ENCODE results near the gene KIRREL1.
A peak's percentile ranks its signal among the peaks of the same experiment; 100 is the strongest.

Gene KIRREL1

GRCh38 chr1:157968946-157969345 is 24.5 kb upstream of the KIRREL1 start:
- Histone ChIP-seq H3K9ac (ENCODE audit: low read length) (no peak overlapping the region), H3K4me2 (ENCODE audit: low read length) (no peak overlapping the region)

GRCh38 chr1:157969697-157970485 is 23.6 kb upstream of the KIRREL1 start:
- Histone ChIP-seq H3F3A (ENCODE audit: insufficient read depth, low read length) (no peaks in the 10 kb centered on the region), H3K9me2 (ENCODE audit: low read depth, low read length) (no peaks in the 10 kb centered on the region), H3K9me3 (ENCODE audit: low read length) (no peaks in the 10 kb centered on the region), H3K27me3 (ENCODE audit: insufficient read depth, low read length) (peaks cover 11% of the 10 kb centered on the region), H3K36me3 (ENCODE audit: insufficient read depth, low read length) (no peaks in the 10 kb centered on the region), H4K20me1 (ENCODE audit: insufficient read depth, low read length) (no peaks in the 10 kb centered on the region), H3K27ac (ENCODE audit: low read depth, low read length, poor library complexity, severe bottlenecking) (no peak overlapping the region), H3K4me1 (ENCODE audit: insufficient read depth, low read length, severe bottlenecking) (no peaks in the 10 kb centered on the region), H3K9ac (ENCODE audit: low read length) (no peak overlapping the region), H3K4me2 (ENCODE audit: low read length) (no peak overlapping the region), H3K79me2 (ENCODE audit: insufficient read depth, low read length) (no peaks in the 10 kb centered on the region), H3K4me3 (ENCODE audit: low read depth, low read length, poor library complexity, severe bottlenecking) (no peak overlapping the region), H2AFZ (ENCODE audit: low read length) (no peak overlapping the region)
- TF ChIP-seq CTCF (IDR thresholded peaks at IDR 0.05; ENCODE audit: low read length) (peak; percentile 86), EZH2 (IDR thresholded peaks at IDR 0.05; ENCODE audit: borderline replicate concordance, low read length) (no peak)

More at GRCh38 chr1:157968946-157969345, 24.5 kb upstream of the KIRREL1 start:
- Histone ChIP-seq H3K4me3 (ENCODE audit: low read depth, low read length, poor library complexity, severe bottlenecking) (no peak overlapping the region), H2AFZ (ENCODE audit: low read length) (no peak overlapping the region), H4K20me1 (ENCODE audit: insufficient read depth, low read length) (no peaks in the 10 kb centered on the region), H3K4me1 (ENCODE audit: insufficient read depth, low read length, severe bottlenecking) (no peaks in the 10 kb centered on the region), H3K36me3 (ENCODE audit: insufficient read depth, low read length) (no peaks in the 10 kb centered on the region), H3K27ac (ENCODE audit: low read depth, low read length, poor library complexity, severe bottlenecking) (no peak overlapping the region), H3K79me2 (ENCODE audit: insufficient read depth, low read length) (no peaks in the 10 kb centered on the region), H3K9me3 (ENCODE audit: low read length) (no peaks in the 10 kb centered on the region), H3K27me3 (ENCODE audit: insufficient read depth, low read length) (peaks cover 11% of the 10 kb centered on the region), H3K9me2 (ENCODE audit: low read depth, low read length) (no peaks in the 10 kb centered on the region), H3F3A (ENCODE audit: insufficient read depth, low read length) (no peaks in the 10 kb centered on the region)
- TF ChIP-seq CTCF (IDR thresholded peaks at IDR 0.05; ENCODE audit: low read length) (no peak), EZH2 (IDR thresholded peaks at IDR 0.05; ENCODE audit: borderline replicate concordance, low read length) (no peak)

GRCh38 chr1:157971769-157972168 is 21.7 kb upstream of the KIRREL1 start:
- Histone ChIP-seq H3K27me3 (ENCODE audit: insufficient read depth, low read length) (peaks cover 5% of the 10 kb centered on the region), H2AFZ (ENCODE audit: low read length) (no peak overlapping the region), H3K79me2 (ENCODE audit: insufficient read depth, low read length) (no peaks in the 10 kb centered on the region), H3F3A (ENCODE audit: insufficient read depth, low read length) (no peaks in the 10 kb centered on the region), H4K20me1 (ENCODE audit: insufficient read depth, low read length) (no peaks in the 10 kb centered on the region), H3K9me2 (ENCODE audit: low read depth, low read length) (no peaks in the 10 kb centered on the region), H3K9me3 (ENCODE audit: low read length) (no peaks in the 10 kb centered on the region), H3K4me1 (ENCODE audit: insufficient read depth, low read length, severe bottlenecking) (no peaks in the 10 kb centered on the region), H3K4me2 (ENCODE audit: low read length) (no peak overlapping the region), H3K4me3 (ENCODE audit: low read depth, low read length, poor library complexity, severe bottlenecking) (no peak overlapping the region), H3K27ac (ENCODE audit: low read depth, low read length, poor library complexity, severe bottlenecking) (no peak overlapping the region), H3K9ac (ENCODE audit: low read length) (no peak overlapping the region), H3K36me3 (ENCODE audit: insufficient read depth, low read length) (no peaks in the 10 kb centered on the region)
- TF ChIP-seq CTCF (IDR thresholded peaks at IDR 0.05; ENCODE audit: low read length) (no peak), EZH2 (IDR thresholded peaks at IDR 0.05; ENCODE audit: borderline replicate concordance, low read length) (no peak)
